ENCODE results near the gene OSBPL10. TPM values are rescaled to one million over a fixed set of nuclear protein-coding genes. Genes with fewer than 3 reads are reported as not detected.
"Not testable (repeated sequence)": the region's sequence is repeated elsewhere in the genome, so short reads cannot be mapped to it uniquely, and the experiment has no call there.

The OSBPL10 gene
- polyA plus RNA-seq, 1 experiment = 11.2 TPM

DNA sequence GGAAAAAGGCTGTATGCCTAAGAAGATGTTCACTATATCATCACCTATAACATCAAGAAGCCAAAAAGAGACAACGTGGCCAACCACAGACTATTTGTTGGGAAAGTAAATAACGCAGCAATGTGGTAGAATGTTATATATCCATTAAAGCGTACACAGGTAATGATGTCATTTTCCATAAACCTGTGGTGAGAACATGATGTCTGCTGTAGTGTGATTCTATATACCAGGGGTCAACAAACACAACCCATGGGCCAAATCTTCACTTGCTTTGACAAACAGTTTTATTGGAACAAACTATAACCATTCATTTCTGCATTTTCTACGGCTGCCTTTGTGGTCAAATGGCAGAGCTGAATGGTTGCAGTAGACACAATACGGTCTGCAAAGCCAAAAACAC lies 287.7 kb downstream of the OSBPL10 start:
- no peak overlapping the region for H3K4me3 ChIP-seq (ENCODE audit: low read depth, low read length)
- no peaks in the 10 kb centered on the region for H3K27me3 ChIP-seq (ENCODE audit: control insufficient read depth, insufficient read depth, low read length)
- ChIA-PET POLR2A (no interaction called here), CTCF (no interaction called here)
- no peak for DNase-seq (ENCODE audit: low read depth)
- H3K36me3 ChIP-seq (ENCODE audit: control insufficient read depth, insufficient read depth, low read length) = peaks cover 2% of the 10 kb centered on the region; the same call in 1 of the 2 replicates
- TF ChIP-seq, protein P1, sequence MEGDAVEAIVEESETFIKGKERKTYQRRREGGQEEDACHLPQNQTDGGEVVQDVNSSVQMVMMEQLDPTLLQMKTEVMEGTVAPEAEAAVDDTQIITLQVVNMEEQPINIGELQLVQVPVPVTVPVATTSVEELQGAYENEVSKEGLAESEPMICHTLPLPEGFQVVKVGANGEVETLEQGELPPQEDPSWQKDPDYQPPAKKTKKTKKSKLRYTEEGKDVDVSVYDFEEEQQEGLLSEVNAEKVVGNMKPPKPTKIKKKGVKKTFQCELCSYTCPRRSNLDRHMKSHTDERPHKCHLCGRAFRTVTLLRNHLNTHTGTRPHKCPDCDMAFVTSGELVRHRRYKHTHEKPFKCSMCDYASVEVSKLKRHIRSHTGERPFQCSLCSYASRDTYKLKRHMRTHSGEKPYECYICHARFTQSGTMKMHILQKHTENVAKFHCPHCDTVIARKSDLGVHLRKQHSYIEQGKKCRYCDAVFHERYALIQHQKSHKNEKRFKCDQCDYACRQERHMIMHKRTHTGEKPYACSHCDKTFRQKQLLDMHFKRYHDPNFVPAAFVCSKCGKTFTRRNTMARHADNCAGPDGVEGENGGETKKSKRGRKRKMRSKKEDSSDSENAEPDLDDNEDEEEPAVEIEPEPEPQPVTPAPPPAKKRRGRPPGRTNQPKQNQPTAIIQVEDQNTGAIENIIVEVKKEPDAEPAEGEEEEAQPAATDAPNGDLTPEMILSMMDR (IDR thresholded peaks at IDR 0.05; ENCODE audit: insufficient read depth, low read depth, low read length) = no peak

DNA sequence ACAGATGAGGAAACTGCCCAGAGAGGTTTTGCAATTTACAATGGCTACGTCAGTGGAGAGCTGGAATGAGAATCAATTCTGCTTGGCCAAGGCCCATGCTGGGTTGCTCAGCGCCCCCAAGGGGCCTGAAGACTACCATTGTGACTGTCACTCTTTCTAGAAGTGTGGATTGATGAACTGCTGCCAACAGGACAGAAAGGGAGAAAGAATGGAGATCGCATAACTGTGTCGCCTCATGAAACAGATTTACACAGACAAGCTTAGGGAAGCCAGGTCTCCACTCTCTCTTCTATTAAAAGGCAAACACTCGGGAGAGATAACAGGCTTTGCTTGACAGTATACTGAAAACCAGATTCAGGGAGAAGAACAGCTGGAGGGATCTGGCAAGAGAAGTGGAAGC lies 288.3 kb downstream of the OSBPL10 start:
- DNase-seq (ENCODE audit: low read depth) = no peak
- no peaks in the 10 kb centered on the region for H3K27me3 ChIP-seq (ENCODE audit: control insufficient read depth, insufficient read depth, low read length)
- POLR2A ChIA-PET = no interaction called here
- peaks cover 2% of the 10 kb centered on the region; the same call in 1 of the 2 replicates for H3K36me3 ChIP-seq (ENCODE audit: control insufficient read depth, insufficient read depth, low read length)
- CTCF ChIA-PET = interaction anchor here (1.0 kb wide), 1 partner anchor 8 kb away, joined by 3 read pairs; no protein-coding TSS in a partner anchor
- TF ChIP-seq, protein P1 (IDR thresholded peaks at IDR 0.05; ENCODE audit: insufficient read depth, low read depth, low read length) = no peak
- H3K4me3 ChIP-seq (ENCODE audit: low read depth, low read length) = no peak overlapping the region

GRCh38 chr3:31690771-31691170 lies 290.3 kb downstream of the OSBPL10 start:
- H3K36me3 ChIP-seq (ENCODE audit: control insufficient read depth, insufficient read depth, low read length) = peaks cover 2% of the 10 kb centered on the region; the same call in 1 of the 2 replicates
- TF ChIP-seq, protein P1 (IDR thresholded peaks at IDR 0.05; ENCODE audit: insufficient read depth, low read depth, low read length) = no peak
- POLR2A ChIA-PET = no interaction called here
- DNase-seq (ENCODE audit: low read depth) = no peak
- CTCF ChIA-PET = no interaction called here
- H3K27me3 ChIP-seq (ENCODE audit: control insufficient read depth, insufficient read depth, low read length) = no peaks in the 10 kb centered on the region; the same call in 1 of the 2 replicates
- no peak overlapping the region for H3K4me3 ChIP-seq (ENCODE audit: low read depth, low read length)

DNA sequence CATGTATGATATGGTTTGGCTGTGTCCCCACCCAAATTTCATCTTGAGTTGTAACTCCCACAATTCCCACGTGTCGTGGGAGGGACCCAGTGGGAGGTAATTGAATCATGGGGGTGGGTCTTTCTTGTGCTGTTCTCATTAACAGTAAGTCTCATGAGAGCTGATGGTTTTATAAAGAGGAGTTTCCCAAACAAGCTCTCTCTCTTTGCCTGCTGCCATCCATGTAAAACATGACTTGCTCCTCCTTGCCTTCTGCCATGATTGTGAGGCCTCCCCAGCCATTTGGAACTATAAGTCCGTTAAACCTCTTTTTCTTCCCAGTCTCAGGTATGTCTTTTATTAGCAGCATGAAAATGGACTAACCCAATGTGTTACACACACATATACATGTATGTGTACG lies 291.5 kb downstream of the OSBPL10 start:
- DNase-seq (ENCODE audit: low read depth); H3K4me3 ChIP-seq (ENCODE audit: low read depth, low read length); H3K36me3 ChIP-seq (ENCODE audit: control insufficient read depth, insufficient read depth, low read length); CTCF ChIA-PET; POLR2A ChIA-PET; H3K27me3 ChIP-seq (ENCODE audit: control insufficient read depth, insufficient read depth, low read length): not testable (repeated sequence)

DNA sequence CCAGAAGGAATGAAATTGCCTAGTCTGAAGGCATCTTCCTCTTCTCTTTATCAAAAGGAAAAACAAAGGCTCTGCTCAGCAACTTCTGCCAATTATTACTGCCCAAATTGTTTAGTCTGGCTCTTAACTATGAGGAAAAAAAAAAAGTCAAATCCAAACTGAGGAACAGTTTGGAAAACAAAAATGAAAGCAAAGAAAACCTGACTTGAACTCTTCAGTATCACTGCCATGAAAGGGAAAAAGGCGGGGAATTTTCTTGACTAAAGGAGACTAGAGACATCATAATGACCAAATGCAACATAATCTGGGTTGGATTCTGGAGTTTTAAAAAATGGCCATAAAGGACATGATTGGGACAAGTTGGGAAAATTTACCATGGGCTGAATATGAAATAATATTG lies 292.1 kb downstream of the OSBPL10 start:
- Histone ChIP-seq H3K36me3 (ENCODE audit: control insufficient read depth, insufficient read depth, low read length) (peaks cover 2% of the 10 kb centered on the region; the same call in 1 of the 2 replicates), H3K4me3 (ENCODE audit: low read depth, low read length) (no peak overlapping the region), H3K27me3 (ENCODE audit: control insufficient read depth, insufficient read depth, low read length) (no peaks in the 10 kb centered on the region; the same call in 1 of the 2 replicates)
- ChIA-PET CTCF (no interaction called here), POLR2A (no interaction called here)
- DNase-seq (ENCODE audit: low read depth) = no peak
- TF ChIP-seq, protein P1 (IDR thresholded peaks at IDR 0.05; ENCODE audit: insufficient read depth, low read depth, low read length) = no peak
